SK-N-SH treated with all-trans-retinoic acid at 6 μM for 48 hours (cell line): ENCODE results near the gene RIMOC1.

Experiments
- ATAC-seq: fragments of 200-7000 bp; cut with Tn5 transposase; 3 replicates; pipeline ENCODE4 v1.9.1; 2020; ENCODE audit warnings: mild to moderate bottlenecking, moderate library complexity
- ARNTL ChIP-seq: fragments of 450-650 bp; formaldehyde crosslinking; IDR thresholded peaks from 2 replicates; pipeline ENCODE4 v1.5.0; 2020; ENCODE audit warnings: low read depth, mild to moderate bottlenecking, moderate library complexity, borderline replicate concordance
- BACH2 ChIP-seq: fragments of 250-450 bp; sonication (Bioruptor Pico); IDR thresholded peaks from 2 replicates; pipeline ENCODE4 v1.9.0; 2021; ENCODE audit warnings: mild to moderate bottlenecking, borderline replicate concordance
- GLIS3 ChIP-seq: fragments of 250-450 bp; sonication (Bioruptor Pico); IDR thresholded peaks from 2 replicates; pipeline ENCODE4 v1.5.0; 2020; ENCODE audit warnings: mild to moderate bottlenecking, moderate library complexity
- ISL1 ChIP-seq: fragments of 250-450 bp; sonication (Bioruptor Pico); IDR thresholded peaks from 2 replicates; pipeline ENCODE4 v2.1.2; 2022; ENCODE audit warnings: mild to moderate bottlenecking, moderate library complexity
- OSR1 ChIP-seq: fragments of 250-450 bp; sonication (Bioruptor Pico); IDR thresholded peaks from 2 replicates; pipeline ENCODE4 v1.8.0; 2022; ENCODE audit warnings: moderate library complexity, mild to moderate bottlenecking, inconsistent platforms
- PPARA ChIP-seq: fragments of 250-450 bp; sonication (Bioruptor Pico); IDR thresholded peaks from 2 replicates; pipeline ENCODE4 v1.5.0; 2020; ENCODE audit warnings: mild to moderate bottlenecking, borderline replicate concordance
- RARB ChIP-seq: fragments of 250-450 bp; sonication (Bioruptor Pico); IDR thresholded peaks from 2 replicates; pipeline ENCODE4 v1.8.0; 2021; ENCODE audit warnings: mild to moderate bottlenecking, moderate library complexity
- SNAI2 ChIP-seq: fragments of 250-450 bp; sonication (Bioruptor Pico); IDR thresholded peaks from 2 replicates; pipeline ENCODE4 v1.5.0; 2020; ENCODE audit warnings: mild to moderate bottlenecking, moderate library complexity
- TCF4 ChIP-seq: fragments of 250-450 bp; sonication (Bioruptor Pico); IDR thresholded peaks from 2 replicates; pipeline ENCODE4 v1.8.0; 2021; ENCODE audit warnings: mild to moderate bottlenecking, moderate library complexity, borderline replicate concordance
- TOX ChIP-seq: fragments of 250-450 bp; sonication (Bioruptor Pico); IDR thresholded peaks from 2 replicates; pipeline ENCODE4 v1.8.0; 2021; ENCODE audit warnings: mild to moderate bottlenecking, moderate library complexity, borderline replicate concordance
- ZC3H10 ChIP-seq: fragments of 250-450 bp; sonication (Bioruptor Pico); IDR thresholded peaks from 2 replicates; pipeline ENCODE4 v1.5.1; 2021; ENCODE audit warnings: mild to moderate bottlenecking, moderate library complexity
- ZFP3 ChIP-seq: fragments of 250-450 bp; sonication (Bioruptor Pico); IDR thresholded peaks from 2 replicates; pipeline ENCODE4 v1.5.0; 2020; ENCODE audit warnings: mild to moderate bottlenecking, moderate library complexity
- ZFP30 ChIP-seq: fragments of 450-650 bp; formaldehyde crosslinking; IDR thresholded peaks from 2 replicates; pipeline ENCODE4 v1.5.0; 2022; ENCODE audit warnings: mild to moderate bottlenecking, moderate library complexity
- ZNF565 ChIP-seq: fragments of 450-650 bp; formaldehyde crosslinking; conservative IDR thresholded peaks from 2 replicates; pipeline ENCODE4 v1.5.0; 2020; ENCODE audit warnings: low read depth, mild to moderate bottlenecking, moderate library complexity
- ZNF70 ChIP-seq: fragments of 450-650 bp; formaldehyde crosslinking; IDR thresholded peaks from 2 replicates; pipeline ENCODE4 v1.5.0; 2020; ENCODE audit warnings: mild to moderate bottlenecking, moderate library complexity
- ZNF8 ChIP-seq: fragments of 450-650 bp; formaldehyde crosslinking; IDR thresholded peaks from 2 replicates; pipeline ENCODE4 v1.5.0; 2020; ENCODE audit warnings: mild to moderate bottlenecking, moderate library complexity
- TF ChIP-seq, protein P1 (sequence below): fragments of 250-450 bp; sonication (Bioruptor Pico); IDR thresholded peaks from 2 replicates; pipeline ENCODE4 v1.8.0; 2021; ENCODE audit warnings: low read depth, mild to moderate bottlenecking, moderate library complexity, borderline replicate concordance
- TF ChIP-seq, protein P2 (sequence below): fragments of 250-450 bp; sonication (Bioruptor Pico); IDR thresholded peaks from 2 replicates; pipeline ENCODE4 v1.5.0; 2020; ENCODE audit warnings: mild to moderate bottlenecking, moderate library complexity
- TF ChIP-seq, protein P3 (sequence below): fragments of 250-450 bp; sonication (Bioruptor Pico); IDR thresholded peaks from 2 replicates; pipeline ENCODE4 v1.5.1; 2020; ENCODE audit warnings: low read depth, mild to moderate bottlenecking, moderate library complexity
- TF ChIP-seq, protein P4 (sequence below): fragments of 250-450 bp; sonication (Bioruptor Pico); IDR thresholded peaks from 2 replicates; pipeline ENCODE4 v1.5.1; 2021; ENCODE audit warnings: mild to moderate bottlenecking, moderate library complexity
- TF ChIP-seq, protein P5 (sequence below): fragments of 250-450 bp; sonication (Bioruptor Pico); IDR thresholded peaks from 2 replicates; pipeline ENCODE4 v1.8.0; 2020; ENCODE audit warnings: mild to moderate bottlenecking, moderate library complexity, borderline replicate concordance

RIMOC1 gene

DNA sequence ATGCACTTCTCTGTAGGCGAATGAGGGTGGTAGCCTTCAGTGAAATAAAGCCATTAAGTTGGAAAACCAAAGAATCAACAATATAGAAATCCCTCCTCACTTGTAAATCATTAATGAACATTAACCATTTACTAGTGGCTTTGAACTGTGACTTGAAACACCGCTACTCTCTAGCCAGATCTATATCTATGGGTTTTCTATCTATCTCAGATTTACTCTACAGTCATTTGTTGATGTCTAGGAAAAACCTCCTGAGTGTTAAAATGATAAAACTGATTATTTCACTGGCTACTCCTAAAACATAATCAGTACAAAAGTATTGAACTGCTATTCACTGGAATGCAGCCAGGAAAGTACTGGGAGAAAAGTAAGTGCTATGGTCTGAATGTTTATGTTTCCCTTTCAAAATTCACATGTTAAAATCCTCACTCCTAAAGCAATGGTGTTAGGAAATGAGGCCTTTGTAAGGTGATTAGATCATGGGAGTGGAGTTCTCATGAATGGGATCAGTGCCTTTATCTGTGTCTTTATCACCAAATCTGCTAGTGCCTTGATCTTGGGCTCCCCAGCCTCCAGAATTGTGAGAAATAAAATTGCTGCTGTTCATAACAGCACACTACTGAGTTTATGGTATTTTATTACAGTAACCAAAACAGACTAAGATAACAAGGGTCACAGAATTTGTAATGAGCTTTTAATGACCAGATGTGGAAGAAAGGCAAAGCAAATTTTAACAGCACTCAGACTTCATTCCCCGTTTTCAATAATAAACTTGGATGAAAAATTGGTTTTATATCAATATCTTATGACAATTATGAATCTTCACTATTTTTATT is 25.3 kb upstream of the RIMOC1 start:
- no peak for ATAC-seq
- TF ChIP-seq ZC3H10: no peak
- TF ChIP-seq BACH2: no peak

DNA sequence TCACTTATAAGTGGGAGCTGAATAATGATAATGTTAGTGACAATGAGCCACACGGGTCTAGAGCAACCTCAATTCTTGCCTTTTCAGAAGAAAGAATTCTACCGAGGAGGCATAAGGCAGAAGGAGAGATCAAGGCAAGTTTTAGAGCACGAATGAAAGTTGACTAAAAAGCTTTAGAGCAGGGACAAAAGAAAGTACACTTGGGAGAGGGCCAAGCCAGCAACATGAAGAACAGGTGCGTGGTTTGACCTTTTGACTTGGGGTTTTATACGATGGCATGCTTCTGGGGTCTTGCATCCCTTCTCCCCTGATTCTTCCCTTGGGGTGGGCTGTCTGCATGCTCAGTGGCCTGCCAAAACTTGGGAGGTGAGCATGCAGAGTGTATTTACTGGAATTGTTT is 21.4 kb upstream of the RIMOC1 start:
- ATAC-seq: no peak
- TF ChIP-seq ZNF8 (CRISPR knock-in tag) (no peak), ARNTL (CRISPR knock-in tag) (no peak), ISL1 (CRISPR knock-in tag) (no peak), ZNF565 (CRISPR knock-in tag) (no peak), ZNF70 (CRISPR knock-in tag) (no peak), RARB (CRISPR knock-in tag) (no peak), PPARA (CRISPR knock-in tag) (no peak), TCF4 (CRISPR knock-in tag) (no peak), BACH2 (no peak), OSR1 (CRISPR knock-in tag) (no peak), ZFP3 (CRISPR knock-in tag) (no peak), ZFP30 (CRISPR knock-in tag) (no peak), GLIS3 (no peak)
- TF ChIP-seq, protein P1, sequence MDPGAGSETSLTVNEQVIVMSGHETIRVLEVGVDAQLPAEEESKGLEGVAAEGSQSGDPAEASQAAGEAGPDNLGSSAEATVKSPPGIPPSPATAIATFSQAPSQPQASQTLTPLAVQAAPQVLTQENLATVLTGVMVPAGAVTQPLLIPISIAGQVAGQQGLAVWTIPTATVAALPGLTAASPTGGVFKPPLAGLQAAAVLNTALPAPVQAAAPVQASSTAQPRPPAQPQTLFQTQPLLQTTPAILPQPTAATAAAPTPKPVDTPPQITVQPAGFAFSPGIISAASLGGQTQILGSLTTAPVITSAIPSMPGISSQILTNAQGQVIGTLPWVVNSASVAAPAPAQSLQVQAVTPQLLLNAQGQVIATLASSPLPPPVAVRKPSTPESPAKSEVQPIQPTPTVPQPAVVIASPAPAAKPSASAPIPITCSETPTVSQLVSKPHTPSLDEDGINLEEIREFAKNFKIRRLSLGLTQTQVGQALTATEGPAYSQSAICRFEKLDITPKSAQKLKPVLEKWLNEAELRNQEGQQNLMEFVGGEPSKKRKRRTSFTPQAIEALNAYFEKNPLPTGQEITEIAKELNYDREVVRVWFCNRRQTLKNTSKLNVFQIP (CRISPR knock-in tag): no peak
- TF ChIP-seq, protein P2, sequence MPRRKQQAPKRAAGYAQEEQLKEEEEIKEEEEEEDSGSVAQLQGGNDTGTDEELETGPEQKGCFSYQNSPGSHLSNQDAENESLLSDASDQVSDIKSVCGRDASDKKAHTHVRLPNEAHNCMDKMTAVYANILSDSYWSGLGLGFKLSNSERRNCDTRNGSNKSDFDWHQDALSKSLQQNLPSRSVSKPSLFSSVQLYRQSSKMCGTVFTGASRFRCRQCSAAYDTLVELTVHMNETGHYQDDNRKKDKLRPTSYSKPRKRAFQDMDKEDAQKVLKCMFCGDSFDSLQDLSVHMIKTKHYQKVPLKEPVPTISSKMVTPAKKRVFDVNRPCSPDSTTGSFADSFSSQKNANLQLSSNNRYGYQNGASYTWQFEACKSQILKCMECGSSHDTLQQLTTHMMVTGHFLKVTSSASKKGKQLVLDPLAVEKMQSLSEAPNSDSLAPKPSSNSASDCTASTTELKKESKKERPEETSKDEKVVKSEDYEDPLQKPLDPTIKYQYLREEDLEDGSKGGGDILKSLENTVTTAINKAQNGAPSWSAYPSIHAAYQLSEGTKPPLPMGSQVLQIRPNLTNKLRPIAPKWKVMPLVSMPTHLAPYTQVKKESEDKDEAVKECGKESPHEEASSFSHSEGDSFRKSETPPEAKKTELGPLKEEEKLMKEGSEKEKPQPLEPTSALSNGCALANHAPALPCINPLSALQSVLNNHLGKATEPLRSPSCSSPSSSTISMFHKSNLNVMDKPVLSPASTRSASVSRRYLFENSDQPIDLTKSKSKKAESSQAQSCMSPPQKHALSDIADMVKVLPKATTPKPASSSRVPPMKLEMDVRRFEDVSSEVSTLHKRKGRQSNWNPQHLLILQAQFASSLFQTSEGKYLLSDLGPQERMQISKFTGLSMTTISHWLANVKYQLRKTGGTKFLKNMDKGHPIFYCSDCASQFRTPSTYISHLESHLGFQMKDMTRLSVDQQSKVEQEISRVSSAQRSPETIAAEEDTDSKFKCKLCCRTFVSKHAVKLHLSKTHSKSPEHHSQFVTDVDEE: no peak
- TF ChIP-seq, protein P3, sequence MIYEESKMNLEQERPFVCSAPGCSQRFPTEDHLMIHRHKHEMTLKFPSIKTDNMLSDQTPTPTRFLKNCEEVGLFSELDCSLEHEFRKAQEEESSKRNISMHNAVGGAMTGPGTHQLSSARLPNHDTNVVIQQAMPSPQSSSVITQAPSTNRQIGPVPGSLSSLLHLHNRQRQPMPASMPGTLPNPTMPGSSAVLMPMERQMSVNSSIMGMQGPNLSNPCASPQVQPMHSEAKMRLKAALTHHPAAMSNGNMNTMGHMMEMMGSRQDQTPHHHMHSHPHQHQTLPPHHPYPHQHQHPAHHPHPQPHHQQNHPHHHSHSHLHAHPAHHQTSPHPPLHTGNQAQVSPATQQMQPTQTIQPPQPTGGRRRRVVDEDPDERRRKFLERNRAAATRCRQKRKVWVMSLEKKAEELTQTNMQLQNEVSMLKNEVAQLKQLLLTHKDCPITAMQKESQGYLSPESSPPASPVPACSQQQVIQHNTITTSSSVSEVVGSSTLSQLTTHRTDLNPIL (CRISPR knock-in tag): no peak
- TF ChIP-seq, protein P4, sequence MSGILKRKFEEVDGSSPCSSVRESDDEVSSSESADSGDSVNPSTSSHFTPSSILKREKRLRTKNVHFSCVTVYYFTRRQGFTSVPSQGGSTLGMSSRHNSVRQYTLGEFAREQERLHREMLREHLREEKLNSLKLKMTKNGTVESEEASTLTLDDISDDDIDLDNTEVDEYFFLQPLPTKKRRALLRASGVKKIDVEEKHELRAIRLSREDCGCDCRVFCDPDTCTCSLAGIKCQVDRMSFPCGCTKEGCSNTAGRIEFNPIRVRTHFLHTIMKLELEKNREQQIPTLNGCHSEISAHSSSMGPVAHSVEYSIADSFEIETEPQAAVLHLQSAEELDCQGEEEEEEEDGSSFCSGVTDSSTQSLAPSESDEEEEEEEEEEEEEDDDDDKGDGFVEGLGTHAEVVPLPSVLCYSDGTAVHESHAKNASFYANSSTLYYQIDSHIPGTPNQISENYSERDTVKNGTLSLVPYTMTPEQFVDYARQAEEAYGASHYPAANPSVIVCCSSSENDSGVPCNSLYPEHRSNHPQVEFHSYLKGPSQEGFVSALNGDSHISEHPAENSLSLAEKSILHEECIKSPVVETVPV (CRISPR knock-in tag): no peak

DNA sequence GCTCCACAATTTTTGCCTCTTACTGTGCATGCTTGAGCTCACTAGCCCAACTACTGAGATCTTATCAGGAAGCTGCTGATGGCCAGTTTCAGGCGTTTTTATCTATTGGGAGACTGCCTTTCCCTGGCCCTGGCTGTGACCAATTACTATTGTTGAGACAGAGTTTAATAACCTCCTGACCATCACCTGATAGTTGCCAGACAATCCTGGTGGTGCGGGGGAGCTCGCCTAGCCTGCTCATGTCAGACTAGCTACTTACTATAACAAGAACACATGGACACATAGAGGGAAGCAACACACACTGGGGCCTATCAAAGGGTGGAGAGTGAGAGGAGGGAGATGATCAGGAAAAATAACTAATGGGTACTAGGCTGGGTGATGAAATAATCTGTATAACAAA is 20.9 kb upstream of the RIMOC1 start:
- TF ChIP-seq TOX (no peak), GLIS3 (no peak), ZC3H10 (no peak), ARNTL (CRISPR knock-in tag) (no peak), ISL1 (CRISPR knock-in tag) (no peak), SNAI2 (no peak)
- TF ChIP-seq, protein P3 (CRISPR knock-in tag): no peak
- TF ChIP-seq, protein P5, sequence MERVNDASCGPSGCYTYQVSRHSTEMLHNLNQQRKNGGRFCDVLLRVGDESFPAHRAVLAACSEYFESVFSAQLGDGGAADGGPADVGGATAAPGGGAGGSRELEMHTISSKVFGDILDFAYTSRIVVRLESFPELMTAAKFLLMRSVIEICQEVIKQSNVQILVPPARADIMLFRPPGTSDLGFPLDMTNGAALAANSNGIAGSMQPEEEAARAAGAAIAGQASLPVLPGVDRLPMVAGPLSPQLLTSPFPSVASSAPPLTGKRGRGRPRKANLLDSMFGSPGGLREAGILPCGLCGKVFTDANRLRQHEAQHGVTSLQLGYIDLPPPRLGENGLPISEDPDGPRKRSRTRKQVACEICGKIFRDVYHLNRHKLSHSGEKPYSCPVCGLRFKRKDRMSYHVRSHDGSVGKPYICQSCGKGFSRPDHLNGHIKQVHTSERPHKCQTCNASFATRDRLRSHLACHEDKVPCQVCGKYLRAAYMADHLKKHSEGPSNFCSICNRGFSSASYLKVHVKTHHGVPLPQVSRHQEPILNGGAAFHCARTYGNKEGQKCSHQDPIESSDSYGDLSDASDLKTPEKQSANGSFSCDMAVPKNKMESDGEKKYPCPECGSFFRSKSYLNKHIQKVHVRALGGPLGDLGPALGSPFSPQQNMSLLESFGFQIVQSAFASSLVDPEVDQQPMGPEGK (CRISPR knock-in tag): no peak
- TF ChIP-seq, protein P1 (CRISPR knock-in tag): no peak
- no peak for ATAC-seq
